CD4-positive, alpha-beta T cell treated with Interleukin-15 for 4 hours (primary cell): ENCODE results near the gene ZNF516.

ENCODE experiments used
- DNase-seq: peaks from one replicate; pipeline ENCODE4 v3.0.0-alpha.2; 2020; ENCODE audit warnings: low spot score

Gene ZNF516

GRCh38 chr18:76506974-76507764 lies 12.1 kb upstream of the ZNF516 start:
- no peak for DNase-seq

GRCh38 chr18:76506395-76506794 lies 11.4 kb upstream of the ZNF516 start:
- no peak for DNase-seq

- DNase-seq: no peak
Measured at GRCh38 chr18:76505614-76506013, 10.6 kb upstream of the ZNF516 start.

GRCh38 chr18:76504749-76505148 lies 9.7 kb upstream of the ZNF516 start:
- DNase-seq: no peak

- no peak for DNase-seq
Measured at GRCh38 chr18:76503649-76504386, 8.8 kb upstream of the ZNF516 start.

GRCh38 chr18:76502551-76502950 lies 7.5 kb upstream of the ZNF516 start:
- no peak for DNase-seq

- DNase-seq: no peak
Measured at GRCh38 chr18:76499637-76500340, 4.7 kb upstream of the ZNF516 start.

GRCh38 chr18:76499021-76499420 lies 4.0 kb upstream of the ZNF516 start:
- no peak for DNase-seq

GRCh38 chr18:76498064-76498463 lies 3.0 kb upstream of the ZNF516 start:
- DNase-seq: no peak

- no peak for DNase-seq
Measured at GRCh38 chr18:76497021-76497420, 2.0 kb upstream of the ZNF516 start.

- DNase-seq: peak; percentile 28
Measured at GRCh38 chr18:76496194-76496890, 1.3 kb upstream of the ZNF516 start.

GRCh38 chr18:76495435-76496193 lies 572 bp upstream of the ZNF516 start:
- no peak for DNase-seq

- no peak for DNase-seq
Measured at GRCh38 chr18:76494231-76495005, 624 bp downstream of the ZNF516 start.

- DNase-seq: no peak
Measured at GRCh38 chr18:76493213-76494161, 1.6 kb downstream of the ZNF516 start.

- peak; percentile 97 for DNase-seq
Measured at GRCh38 chr18:76492669-76493212, 2.3 kb downstream of the ZNF516 start.

GRCh38 chr18:76491776-76492668 lies 3.0 kb downstream of the ZNF516 start:
- DNase-seq: no peak

- peak; percentile 68 for DNase-seq
Measured at GRCh38 chr18:76491473-76491775, 3.6 kb downstream of the ZNF516 start.
